Posterior vena cava (tissue), 2 donors: ENCODE measurements around the gene FLACC1. TPM values are rescaled to one million over a fixed set of nuclear protein-coding genes. Genes with fewer than 3 reads are reported as not detected.
"Not testable (repeated sequence)": the region's sequence is repeated elsewhere in the genome, so short reads cannot be mapped to it uniquely, and the experiment has no call there.

Source experiments
- DNase-seq: peaks from one replicate; pipeline ENCODE4 v3.0.0-alpha.2; 2020; ENCODE audit warnings: low spot score
- intact Hi-C, 2 donors: fragments of 100-400 bp; cut with DNase I; formaldehyde crosslinking; loops; one replicate each; pipeline versions ENCODE4 v1.14.1 to v1.14.2; 2022 to 2023
- total RNA-seq, 2 donors: library from RNA; stranded (reverse); fragmentation: NEBNext Ultra II Directional; extraction: Animal tissue kit (Norgen Biotek cat#: 25700); gene quantifications; one replicate each; pipeline ENCODE4 v1.2.1, GENCODE V29; 2021
- donor health status: DM: yes; HTN: yes; CAD: no.
- donor health status: DM: yes; HTN: yes; CAD: no.

Gene FLACC1
- total RNA-seq, 2 donors from 2014 or later: 2.4 to 4.3 TPM

DNA sequence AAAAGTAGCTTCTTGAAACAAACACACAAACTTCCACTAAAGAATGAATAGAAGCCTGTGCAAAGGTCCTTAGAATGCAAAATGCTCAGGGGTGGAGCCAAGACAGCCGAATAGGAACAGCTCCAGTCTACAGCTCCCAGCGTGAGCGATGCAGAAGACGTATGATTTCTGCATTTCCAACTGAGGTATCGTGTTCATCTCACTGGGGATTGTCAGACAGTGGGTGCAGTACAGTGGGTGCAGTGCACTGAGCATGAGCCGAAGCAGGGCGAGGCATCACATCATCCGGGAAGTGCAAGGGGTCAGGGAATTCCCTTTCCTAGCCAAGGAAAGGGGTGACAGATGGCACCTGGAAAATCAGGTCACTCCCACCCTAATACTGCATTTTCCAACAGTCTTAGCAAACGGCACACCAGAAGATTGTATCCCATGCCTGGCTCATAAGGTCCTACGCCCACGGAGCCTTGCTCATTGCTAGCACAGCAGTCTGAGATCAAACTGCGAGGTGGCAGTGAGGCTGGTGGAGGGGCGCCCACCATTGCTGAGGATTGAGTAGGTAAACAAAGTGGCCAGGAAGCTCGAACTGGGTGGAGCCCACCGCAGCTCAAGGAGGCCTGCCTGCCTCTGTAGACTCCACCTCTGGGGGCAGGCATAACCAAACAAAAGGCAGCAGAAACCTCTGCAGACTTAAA, 66.5 kb downstream of the FLACC1 start:
- DNase-seq, intact Hi-C loops: not testable (repeated sequence)

GRCh38 chr2:201285499-201285898, 71.6 kb downstream of the FLACC1 start:
- intact Hi-C loops: no loop called here
- DNase-seq: no peak

GRCh38 chr2:201280191-201281040, 76.7 kb downstream of the FLACC1 start:
- no peak for DNase-seq
- intact Hi-C loops: no loop called here

GRCh38 chr2:201279079-201279478, 78.1 kb downstream of the FLACC1 start:
- intact Hi-C loops: no loop called here
- no peak for DNase-seq

GRCh38 chr2:201276511-201276910, 80.6 kb downstream of the FLACC1 start:
- DNase-seq: no peak
- intact Hi-C loops: no loop called here

DNA sequence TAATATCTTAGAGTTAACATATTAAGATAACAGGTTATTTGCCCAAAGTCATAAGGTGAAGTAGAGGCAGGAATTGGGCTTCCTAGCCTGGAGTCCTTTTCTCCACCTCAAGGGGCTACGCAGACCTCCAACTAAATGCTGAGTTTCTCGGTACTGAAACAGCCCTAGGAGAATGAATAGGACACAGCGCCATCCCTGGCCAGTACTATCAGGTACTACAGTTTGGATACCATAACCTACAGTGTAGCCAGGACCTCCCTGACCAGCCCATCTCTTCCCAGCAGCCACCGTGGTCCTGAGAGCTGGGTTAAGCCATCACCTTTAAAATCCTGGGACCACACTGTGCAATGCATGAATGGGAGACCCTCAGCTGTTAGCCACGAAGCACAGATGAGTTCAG, 81.2 kb downstream of the FLACC1 start:
- no peak for DNase-seq
- intact Hi-C loops: no loop called here

DNA sequence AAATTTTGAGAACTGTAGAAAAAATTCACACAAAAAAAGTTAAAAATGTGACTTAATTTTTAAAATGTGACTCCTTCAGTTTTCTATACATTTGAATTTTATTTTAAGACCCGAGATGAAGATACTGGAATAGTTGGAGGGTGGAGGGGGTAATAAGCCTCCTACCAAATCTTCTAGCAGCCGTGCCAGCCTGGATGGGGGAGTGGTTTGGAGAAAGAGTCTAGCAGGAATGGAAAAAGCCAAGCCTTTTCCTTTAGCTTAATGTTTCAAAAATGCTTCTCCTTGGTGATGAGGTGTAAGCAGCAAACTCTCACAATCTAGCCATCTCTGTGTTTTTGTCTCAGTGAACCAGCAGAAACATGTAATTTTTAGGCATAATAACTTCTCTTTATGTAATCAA, 82.1 kb downstream of the FLACC1 start:
- DNase-seq: no peak
- intact Hi-C loops: no loop called here

GRCh38 chr2:201273330-201273983, 83.7 kb downstream of the FLACC1 start:
- no peak for DNase-seq
- intact Hi-C loops: no loop called here

- no peak for DNase-seq
- intact Hi-C loops: no loop called here
These were observed 85.2 kb downstream of the FLACC1 start for GRCh38 chr2:201271917-201272316.

DNA sequence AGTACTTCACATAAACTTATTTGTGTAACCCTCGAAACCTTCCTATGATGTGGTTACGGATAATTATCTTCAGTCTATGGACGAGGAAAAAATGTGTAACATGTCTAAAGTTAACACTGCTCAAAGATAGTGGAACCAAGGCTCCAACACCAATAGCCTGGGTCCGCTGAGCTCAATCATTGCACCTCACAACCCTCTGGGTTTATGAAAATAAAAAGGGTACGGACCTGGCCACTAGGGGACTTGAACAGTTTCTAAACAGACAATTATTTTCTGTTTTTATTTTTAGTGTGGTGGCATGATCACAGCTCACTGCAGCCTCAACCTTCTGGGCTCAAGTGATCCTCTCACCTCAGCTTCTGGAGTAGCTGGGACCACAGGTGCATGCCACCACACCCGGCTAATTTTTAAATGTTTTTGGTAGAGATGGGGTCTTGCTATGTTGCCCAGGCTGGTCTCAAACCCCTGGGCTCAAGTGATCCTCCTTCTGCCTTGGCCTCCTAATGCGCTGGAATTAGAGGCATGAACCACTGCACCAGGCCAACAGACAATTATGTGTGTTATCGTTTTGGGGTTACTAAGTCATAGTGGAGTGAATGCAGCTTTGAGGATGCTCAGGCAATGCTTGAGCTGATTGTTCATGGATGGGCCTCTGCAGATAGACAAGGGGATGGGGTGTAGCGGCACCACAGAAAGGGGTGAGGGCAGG, 86.7 kb downstream of the FLACC1 start:
- no peak for DNase-seq
- intact Hi-C loops: no loop called here

- intact Hi-C loops: loop anchor here in 1 of 2 donors (10.0 kb wide), 1 partner anchor 1445 kb away; no protein-coding TSS in a partner anchor
- no peak for DNase-seq
These were observed 87.4 kb downstream of the FLACC1 start for GRCh38 chr2:201269764-201270163.

DNA sequence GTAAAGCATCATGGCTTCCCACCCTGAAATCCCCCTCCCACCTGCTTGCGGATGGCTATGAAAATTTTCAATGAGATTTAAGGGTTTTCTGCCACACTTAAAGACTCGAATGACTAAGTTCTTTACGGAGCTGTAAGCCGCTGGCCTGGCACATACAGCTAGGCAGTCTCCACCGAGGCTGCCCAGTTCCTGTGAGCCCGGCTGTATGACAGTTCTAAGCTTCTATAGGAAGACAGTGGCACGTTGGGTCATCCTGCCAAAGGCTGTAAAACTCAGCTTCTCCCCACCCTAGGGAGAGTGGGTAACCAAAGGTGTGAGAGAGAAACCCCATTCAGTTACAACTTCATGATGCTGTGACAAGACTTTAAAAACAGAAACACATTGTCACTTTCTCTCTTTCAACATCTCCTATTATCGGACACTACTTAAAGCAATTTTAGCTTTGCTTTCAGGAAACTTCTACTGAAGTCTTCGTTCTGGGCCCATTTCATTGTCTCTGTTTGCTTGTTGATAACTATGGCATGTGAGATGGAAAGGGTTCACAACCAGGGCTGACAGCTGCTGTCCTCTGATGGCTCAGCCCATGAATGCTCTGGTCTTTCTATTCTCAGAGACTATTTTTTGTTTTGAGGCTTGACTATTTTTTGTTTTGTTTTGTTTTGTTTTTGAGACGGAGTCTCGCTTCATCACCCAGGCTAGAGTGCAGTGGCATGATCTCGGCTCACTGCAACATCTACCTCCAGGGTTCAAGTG, 89.7 kb downstream of the FLACC1 start:
- no peak for DNase-seq
- intact Hi-C loops: loop anchor here in 1 of 2 donors (10.0 kb wide), 1 partner anchor 1443 kb away; no protein-coding TSS in a partner anchor

- intact Hi-C loops: loop anchor here in 1 of 2 donors (10.0 kb wide), 1 partner anchor 1442 kb away; no protein-coding TSS in a partner anchor
- DNase-seq: no peak
These were observed 90.5 kb downstream of the FLACC1 start for GRCh38 chr2:201266629-201267028.

GRCh38 chr2:201264472-201265173, 92.5 kb downstream of the FLACC1 start:
- intact Hi-C loops: loop anchor here in 1 of 2 donors (10.0 kb wide), 1 partner anchor 1440 kb away; no protein-coding TSS in a partner anchor
- no peak for DNase-seq

- no peak for DNase-seq
- intact Hi-C loops: loop anchor here in 1 of 2 donors (10.0 kb wide), 1 partner anchor 1439 kb away; no protein-coding TSS in a partner anchor
These were observed 93.4 kb downstream of the FLACC1 start for GRCh38 chr2:201263779-201264178.

- intact Hi-C loops: loop anchor here in 1 of 2 donors (10.0 kb wide), 1 partner anchor 1438 kb away; no protein-coding TSS in a partner anchor
- DNase-seq: no peak
These were observed 94.4 kb downstream of the FLACC1 start for GRCh38 chr2:201262718-201263117.

GRCh38 chr2:201261906-201262305, 95.2 kb downstream of the FLACC1 start:
- intact Hi-C loops: loop anchor here in 1 of 2 donors (10.0 kb wide), 1 partner anchor 1437 kb away; no protein-coding TSS in a partner anchor
- no peak for DNase-seq

GRCh38 chr2:201261471-201261870, 95.7 kb downstream of the FLACC1 start:
- intact Hi-C loops: loop anchor here in 1 of 2 donors (10.0 kb wide), 1 partner anchor 1437 kb away; no protein-coding TSS in a partner anchor
- DNase-seq: no peak
